ENCODE results near the gene TSC1. TPM values are rescaled to one million over a fixed set of nuclear protein-coding genes. Genes with fewer than 3 reads are reported as not detected.

The TSC1 gene
- total RNA-seq, 1 donor from 2014 or later, result 16.8 TPM

DNA sequence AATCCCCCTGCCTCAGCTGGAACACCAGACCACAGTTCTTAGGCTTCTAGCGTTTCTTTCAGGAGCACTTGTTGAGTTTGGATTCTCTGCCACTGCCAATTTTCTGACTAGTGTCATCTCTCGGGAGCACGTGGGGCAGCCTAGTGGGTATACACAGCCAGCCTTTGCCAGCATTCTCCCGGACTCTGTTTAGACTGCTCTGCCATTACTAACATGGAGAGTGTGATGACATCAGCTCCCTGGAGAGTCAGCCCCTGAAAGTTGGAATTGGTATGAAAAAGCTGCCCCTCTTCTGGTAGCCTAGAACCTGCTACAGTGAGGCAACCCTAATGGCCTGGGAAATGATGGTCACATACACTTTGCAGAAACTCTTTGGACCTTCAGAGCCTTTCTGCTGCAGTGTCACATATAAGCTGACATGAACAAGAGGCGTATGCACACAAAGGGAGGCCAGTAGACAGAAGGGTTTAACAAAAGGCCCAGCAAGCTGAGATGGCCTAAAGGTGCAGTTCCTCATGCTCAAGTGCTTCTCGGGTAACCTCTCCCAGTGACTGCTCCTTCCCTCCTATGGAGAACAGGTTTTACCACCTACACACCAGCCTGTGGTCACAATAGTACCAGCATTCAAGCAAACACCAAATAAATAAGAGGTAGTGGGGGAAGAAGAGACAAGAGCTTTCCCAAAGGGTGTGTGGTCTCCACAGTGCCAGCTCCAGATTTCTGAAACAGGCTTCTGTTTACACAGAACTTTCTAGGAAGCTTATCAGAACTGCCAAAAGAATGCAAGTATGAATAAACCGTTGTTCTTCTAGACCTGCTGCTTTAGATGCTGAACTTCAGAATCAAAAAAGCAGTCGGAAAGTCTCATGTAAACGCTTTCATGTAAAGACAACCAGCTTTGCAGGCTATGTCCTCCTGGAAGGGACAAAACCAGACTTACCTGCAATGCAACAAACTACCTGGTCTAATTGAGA lies 49.3 kb downstream of the TSC1 start:
- DNase-seq (ENCODE audit: low spot score) (no peak), ATAC-seq (no peak)

DNA sequence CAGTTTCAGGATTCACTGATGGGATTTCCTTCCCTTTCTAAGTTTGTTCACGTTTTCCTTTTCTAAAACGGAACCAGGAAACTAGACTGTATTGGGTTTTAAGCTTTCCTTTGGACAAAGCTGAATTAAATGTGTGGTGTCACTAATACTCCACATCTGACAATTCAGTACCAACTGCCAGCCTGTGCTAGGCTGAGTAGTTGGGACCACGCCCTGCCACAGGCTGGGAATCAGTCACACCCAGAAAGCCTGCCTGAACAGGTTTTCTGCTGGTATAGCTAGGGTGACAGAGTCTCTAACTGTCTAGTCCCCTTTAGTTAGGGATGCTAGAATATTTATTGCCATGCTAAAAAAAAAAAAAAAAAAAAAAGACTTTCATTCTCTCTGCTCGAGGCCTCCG lies 50.1 kb downstream of the TSC1 start:
- ATAC-seq (no peak), DNase-seq (ENCODE audit: low spot score) (no peak)

DNA sequence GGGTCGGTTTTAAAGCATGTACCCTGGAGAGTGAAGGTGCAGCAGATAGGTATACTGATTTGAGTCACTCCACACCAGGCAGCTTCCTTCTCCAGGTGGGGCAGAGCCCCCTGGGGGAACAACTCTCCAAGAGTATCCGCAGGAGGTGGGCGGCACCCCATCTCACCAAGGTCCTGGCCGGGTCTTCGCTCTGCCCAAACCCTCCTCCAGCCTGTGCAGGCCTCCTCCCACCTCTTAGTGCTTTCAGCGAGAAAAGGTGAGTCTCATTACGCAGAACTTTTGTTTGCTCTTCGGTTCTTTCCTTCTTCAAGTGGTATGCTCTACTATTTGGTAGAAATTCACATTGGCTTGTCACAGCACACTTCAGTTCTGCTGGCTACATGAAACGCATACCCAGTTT lies 52.0 kb downstream of the TSC1 start:
- DNase-seq (ENCODE audit: low spot score) (no peak), ATAC-seq (no peak)

DNA sequence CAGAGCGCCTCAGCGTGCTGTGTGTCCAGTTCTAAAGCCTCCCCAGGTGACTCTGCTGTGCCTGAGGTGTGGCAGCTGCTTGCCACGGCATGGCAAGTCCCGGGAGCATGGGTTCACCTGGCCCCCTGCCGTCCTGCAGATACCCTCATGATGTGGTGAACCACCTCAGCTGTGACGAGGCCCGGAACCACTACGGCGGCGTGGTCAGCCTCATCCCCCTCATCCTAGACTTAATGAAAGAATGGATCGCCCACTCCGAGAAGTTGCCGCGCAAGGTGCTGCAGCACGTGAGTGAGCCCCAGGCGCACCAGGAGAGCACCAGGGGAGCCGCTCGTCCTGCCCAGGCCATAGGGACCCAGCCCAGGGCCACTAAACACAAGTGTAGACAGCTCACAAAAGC lies 56.3 kb downstream of the TSC1 start:
- DNase-seq (ENCODE audit: low spot score), result no peak
- no peak for ATAC-seq

DNA sequence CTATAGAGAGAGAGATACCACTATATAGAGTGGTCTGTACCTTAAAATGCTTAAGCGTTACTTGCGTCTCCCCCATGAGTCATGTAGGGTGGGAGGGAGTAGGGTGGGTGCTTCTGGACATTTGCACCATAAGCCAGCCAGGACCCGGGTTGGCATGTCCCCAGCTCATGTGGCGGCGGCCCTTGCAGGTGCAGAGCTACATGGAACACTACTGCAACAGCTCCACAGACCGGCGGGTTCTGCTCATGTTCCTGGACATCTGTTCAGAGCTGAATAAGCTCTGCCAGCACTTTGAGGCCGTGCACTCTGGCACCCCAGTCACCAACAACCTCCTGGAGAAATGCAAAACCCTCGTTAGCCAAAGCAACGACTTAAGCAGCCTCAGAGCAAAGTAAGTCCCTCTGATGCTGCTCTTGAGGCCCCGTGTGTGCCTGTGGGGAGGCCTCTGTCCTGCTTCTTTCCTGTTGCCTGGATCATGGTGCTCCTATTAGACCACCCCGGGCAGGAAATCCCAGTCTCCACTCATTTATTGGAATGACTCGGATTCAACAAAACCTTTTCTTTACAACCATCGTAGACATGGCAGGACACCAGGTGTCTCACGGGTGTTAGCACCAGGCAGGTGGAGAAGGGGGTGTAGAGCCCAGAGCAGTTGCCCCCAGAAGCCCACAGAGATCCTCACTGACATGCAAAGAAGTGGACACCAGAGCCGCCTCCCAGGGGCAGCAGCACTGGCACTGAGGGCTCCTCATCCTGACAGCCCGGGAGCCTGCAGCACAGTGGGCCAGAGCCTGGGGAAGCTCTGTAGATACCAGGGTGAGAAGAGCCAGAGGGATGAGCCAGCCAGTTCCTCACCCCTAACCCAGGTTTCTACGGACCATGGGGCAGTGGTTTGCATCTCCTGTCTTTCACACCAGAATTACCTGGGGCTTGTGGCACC lies 57.0 kb downstream of the TSC1 start:
- ATAC-seq (no peak), DNase-seq (ENCODE audit: low spot score) (no peak)

DNA sequence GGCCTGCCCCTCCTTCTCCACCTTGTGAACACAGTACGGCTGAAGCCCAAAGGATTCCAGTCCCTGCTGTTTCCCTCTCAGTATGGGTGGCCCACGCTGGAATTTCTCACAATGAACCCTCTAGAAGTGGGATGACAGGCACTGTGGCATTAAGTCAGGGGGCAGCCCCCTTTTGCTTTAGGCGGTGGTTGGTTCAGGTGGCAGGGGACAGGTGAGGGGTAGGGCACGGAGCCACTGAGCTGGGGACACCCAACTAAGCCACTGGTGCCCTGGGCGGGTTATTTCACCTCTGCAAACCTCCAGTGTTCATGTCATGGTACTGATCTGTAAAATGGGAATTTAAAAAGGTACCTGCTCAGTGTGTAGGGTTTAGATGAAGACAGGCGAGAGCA lies 58.1 kb downstream of the TSC1 start:
- ATAC-seq (no peak), DNase-seq (ENCODE audit: low spot score) (no peak)

DNA sequence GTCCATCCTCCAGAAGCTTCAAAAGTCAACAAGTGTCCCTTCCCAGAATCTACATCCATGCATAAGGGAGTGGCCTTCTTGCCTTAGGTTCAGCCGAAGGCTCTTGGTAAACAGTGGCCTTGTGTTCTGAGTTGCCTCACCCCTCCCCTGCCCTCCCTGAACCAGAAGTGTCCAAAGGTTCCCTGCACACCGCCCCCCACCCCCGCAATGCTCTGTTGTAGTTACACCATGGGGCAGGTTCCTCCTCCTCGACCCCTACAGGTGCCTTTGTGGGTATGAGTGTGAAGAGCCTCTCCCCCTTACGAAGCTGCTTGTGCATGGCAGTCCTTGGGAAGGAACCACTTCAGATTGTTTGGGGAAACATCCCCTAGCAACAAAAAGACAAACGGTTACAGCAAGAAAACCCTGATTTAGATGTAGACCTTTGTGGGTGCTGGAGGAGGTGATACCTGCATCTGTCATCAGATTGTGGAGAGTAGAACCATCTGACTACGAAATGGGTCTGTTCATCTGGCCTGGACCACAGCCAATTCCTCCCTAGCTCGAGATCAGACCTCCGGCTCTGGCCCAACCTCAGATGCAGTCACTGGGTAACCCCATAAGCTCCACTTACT lies 58.6 kb downstream of the TSC1 start:
- DNase-seq (ENCODE audit: low spot score) (no peak), ATAC-seq (no peak)

DNA sequence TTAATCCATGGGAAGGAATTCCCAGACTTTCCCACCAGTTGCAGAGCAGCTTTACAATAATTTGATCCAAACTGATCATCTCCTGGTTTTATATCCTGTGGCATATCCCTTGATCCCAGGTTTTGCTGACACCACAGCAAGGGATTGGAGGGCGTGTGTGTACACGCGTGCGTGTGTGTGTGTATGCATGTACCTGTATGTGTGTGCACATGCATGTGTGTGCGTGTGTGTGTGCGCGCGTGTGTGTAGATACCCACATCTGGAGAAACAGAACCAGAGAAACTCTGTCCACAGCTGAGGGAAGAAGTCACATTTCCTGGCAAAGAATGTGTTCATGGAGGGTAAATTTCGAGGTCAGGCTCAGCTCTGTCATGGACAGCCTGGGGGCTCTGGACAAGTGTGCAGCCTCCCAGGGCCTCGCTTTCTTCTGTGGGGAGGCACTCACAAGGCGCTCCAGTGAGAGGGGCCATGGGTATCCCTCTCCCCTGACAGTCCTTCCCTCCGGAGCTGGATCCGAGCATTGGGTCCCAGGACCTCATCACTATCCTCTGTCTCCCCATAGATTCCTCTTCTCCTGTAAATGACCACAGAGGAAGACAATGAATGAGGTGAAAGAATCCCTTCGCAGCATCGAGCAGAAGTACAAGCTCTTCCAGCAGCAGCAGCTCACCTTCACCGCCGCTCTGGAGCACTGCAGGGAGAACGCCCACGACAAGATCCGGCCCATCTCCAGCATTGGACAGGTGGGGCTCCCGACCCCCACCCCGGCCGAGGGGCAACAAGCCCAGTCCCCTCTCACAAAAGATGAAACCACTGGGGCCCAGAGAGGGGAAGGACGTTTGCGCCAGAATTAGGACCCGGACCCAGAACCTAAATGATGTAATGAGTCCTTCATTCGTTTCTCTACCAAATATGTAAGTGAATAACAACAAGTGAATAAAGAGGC lies 60.8 kb downstream of the TSC1 start:
- no peak for DNase-seq (ENCODE audit: low spot score)

DNA sequence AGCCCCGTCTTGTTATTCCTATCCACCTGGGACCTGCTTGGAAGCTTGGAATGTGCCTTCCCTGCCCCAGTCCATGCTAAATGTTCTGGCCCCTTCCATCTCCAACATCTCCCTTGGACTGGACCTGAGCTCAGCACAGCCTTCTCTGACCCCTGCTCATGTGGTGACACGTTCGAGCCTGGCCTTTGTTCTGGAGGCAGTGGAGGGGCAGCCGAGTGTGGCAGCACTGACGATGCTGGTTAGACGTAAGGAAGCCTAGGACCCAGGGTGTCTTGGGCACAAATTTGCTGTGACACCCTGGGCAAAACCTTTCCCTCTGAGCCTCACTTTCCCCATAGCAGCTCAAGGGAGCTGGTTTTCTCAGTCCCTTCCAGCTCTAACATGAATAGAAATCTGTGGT lies 61.8 kb downstream of the TSC1 start:
- DNase-seq (ENCODE audit: low spot score) (no peak), ATAC-seq (no peak)

More for the DNA sequence above, 60.8 kb downstream of the TSC1 start:
- ATAC-seq, result no peak

DNA sequence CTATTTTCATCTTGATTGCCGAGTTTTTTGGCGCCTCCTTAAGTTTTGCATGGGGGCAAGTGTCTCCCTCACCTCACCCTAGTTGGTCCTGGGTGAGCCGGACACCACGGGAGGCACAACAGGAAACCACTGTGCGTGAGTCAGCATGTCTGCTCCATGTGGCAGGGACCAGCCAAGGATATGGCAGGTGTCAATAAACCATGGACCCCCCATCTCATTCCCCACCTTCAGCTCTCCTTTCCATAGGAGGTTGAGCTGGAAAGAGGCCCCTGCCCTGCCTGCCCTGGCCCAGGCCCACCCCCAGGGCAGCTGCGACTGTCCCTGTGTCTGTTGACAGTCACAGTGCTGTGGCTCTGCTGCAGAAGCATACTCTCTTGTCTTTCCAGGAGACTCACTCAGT lies 62.6 kb downstream of the TSC1 start:
- ATAC-seq (no peak), DNase-seq (ENCODE audit: low spot score) (no peak)

DNA sequence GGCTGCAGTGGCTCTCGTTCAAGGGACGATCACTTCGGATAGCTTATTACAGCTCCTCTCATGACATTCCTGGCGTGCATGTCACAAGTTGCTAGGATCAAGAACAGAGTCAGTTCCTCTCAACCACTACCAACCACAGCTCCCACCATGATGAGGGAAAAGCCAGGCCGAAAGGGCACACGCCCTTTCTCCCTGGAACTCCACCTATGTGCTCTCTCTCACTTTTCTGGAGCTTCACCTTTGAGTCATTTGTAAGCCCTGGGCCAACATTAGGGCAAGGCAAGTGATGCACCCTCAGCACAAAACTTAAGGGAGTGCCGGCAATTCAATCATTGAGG lies 64.1 kb downstream of the TSC1 start:
- DNase-seq (ENCODE audit: low spot score) (no peak), ATAC-seq (no peak)

DNA sequence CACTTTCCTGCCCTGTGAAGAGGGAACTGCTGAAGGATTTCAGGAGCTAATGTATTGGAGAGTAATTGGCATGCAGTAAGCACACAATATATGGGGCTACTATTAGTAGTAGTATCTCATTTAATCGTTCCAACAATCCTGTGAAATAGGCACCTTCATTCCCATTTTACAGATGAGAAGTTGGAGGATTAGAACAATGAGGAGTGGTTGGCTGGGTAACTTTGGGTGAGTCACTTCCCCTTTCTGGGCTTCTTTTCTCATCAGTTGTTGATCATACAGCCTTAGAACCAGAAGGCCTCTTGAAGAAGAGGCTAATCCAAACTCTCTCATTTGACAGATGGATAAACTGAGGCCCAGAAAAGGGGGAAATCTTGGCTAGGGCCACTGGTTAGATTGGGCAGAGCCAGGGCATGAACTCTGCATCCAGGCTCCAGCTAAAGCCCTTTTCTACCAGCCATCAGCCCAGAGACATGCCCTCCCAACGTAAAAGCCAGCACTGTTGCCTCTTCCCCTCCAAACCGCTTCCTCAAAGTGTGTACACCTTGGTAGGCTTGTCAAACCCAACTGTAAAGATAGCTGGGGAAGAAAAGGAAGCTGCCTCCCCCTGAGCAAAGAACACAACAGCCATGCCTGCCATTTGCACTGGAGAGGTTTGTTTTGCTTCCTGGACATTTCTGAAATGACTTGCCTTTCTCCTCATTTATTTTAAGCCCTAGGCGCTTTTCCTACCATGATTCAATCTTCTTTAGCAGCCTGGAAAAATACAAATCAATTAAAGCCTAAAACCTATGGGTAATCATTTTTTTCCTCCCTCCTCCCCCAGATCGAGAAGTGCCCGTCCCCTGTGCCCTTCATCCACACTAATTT lies 64.7 kb downstream of the TSC1 start:
- no peak for ATAC-seq
- no peak for DNase-seq (ENCODE audit: low spot score)

DNA sequence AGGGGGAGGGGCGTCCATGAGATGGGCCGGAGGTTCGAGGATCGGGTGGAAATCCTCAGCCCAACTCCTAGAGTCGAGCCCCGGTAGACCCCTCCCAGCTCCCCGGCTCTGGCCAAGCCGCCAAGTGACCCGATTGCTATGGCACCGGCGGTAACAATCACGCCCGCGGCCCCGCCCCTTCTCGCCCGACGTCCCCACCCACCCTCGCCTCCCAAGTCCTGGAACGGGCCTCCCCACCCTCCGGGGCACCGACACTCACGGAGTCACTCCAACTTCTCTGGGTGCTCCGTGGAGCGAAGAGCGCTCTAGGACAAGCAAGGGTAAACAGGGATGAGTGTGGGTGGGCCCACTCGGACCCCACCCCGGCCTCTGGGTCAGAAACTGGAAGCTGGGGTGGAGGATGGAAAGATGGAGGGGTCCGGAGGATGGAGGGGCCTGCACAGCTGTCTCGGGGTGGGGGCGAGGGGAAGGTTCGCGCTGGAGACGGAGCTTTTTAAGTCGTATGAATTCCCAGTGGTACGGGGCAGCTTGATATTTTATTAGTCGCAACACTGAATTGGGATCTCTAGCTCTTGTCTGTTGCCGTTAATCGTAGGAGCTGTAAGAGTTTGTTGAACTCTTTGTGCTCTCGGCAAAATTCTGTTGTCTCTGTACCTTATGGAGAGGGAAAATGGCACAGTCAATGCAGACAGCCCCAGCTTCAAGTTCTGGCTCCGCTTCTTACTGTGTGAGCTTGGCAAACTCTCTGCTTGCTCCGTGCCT lies 65.5 kb downstream of the TSC1 start, which contains the start of gene SPACA9:
Gene SPACA9 (plus strand): TSS at position 204 of the 762 bp plus-strand sequence. CDS start 5,050 bp downstream, outside the sequence.
- DNase-seq (ENCODE audit: low spot score) (peak; percentile 61), ATAC-seq (peak; percentile 71)

DNA sequence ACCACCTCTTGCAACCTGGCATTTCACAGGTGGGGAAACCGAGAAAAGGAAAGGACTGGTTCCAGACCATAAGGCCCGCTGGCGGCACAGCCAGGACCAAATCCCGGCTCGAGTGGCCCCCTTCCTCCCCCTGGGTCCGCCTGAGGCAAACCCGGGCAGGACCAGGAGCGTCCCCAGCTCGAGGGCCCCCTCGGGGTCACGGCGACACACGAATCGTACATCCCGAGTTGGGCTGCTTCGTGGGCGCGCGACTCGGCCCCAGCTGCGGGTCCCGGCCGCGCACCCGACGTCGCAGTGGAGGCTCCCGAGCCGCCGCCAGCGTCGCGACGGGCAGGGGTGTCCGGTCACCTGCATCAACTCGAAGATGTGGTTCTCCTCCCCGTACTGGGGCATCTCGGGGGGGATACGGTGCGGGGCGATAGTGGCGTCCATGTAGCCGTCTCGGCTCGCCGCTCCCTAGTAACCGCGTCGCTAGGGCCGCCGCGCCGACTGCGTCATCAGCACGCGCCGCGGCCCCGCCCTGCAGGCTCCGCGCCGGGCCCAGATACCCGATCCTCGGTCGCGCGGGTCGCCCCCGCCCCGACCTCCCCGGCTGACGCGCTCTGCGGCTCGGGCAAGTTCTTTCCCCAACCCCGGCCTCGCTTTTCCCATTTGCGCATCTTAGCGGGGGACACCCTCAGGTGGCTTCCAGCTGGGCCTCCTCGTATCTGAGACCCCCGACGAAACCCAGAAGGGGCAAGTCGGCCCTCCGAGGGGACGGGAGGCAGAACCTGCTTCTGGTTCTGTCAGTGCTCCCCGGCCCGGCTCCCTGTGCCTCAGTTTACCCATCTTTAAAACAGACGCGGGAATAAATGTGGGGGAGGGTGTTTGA lies 66.4 kb downstream of the TSC1 start, which contains the start of gene AK8:
Gene AK8 (minus strand): TSS at position 461 of the 871 bp plus-strand sequence. CDS start 29 bp downstream, at position 432.
- ATAC-seq (peak; percentile 92), DNase-seq (ENCODE audit: low spot score) (peak; percentile 72)

DNA sequence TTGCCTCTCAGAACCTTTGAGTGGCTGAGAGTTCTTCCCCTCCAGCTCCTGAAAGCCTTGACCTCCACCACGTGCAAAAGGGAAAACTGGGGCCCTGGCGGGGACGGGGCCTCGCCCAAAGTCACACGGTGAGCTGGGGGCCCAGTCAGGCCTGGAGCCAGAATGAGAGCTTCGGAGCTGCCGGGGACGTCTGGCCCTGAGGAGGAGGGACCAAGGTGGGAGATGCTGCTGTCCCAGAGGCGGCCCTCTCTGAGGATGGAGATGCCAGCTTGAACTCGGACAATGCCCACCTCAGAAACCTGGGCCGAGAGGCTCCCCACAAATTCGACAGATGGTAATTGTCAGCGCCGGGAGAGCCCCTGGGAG lies 67.0 kb downstream of the TSC1 start:
- DNase-seq (ENCODE audit: low spot score) (no peak), ATAC-seq (no peak)

DNA sequence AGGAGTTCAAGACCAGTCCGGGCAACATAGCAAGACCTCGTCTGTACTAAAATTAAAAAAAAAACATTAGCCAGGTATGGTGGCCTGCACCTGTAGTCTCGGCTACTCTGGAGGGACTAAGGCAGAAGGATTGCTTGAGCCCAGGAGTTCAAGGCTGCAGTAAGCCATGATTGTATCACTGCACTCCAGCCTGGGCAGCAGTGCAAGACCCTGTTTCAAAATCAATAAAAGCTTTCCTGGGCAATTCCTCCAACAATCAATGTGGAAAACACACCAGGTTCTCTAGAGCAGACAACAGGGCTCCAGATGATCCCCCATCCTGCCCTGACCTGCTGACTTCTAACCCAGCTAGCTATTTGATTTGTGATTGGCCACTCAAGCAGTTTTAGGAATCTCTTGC lies 67.6 kb downstream of the TSC1 start:
- DNase-seq (ENCODE audit: low spot score) (no peak), ATAC-seq (no peak)

DNA sequence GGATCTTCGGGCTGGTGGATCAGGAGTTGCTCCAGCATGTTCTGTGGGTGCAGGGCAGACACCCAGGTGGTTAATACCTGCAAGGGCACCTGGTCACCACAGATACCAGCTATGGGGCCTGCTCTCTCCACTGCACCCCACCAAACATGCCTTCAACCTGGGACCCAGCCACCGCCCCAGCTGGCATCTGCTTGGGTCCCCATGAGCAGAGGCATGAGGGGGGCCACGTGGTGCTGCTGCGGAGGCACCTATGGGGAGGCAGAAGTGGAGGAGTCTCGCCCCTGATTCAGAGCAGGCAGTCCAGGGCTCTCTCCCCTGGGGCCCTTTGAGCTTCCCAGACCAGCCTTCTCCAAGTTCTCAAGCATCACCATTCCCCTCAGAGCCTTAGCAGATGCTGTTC lies 69.3 kb downstream of the TSC1 start:
- no peak for DNase-seq (ENCODE audit: low spot score)

More for the DNA sequence above, 69.3 kb downstream of the TSC1 start:
- ATAC-seq, result no peak

Data from left lobe of liver (tissue), 2 donors.